GM18907 (cell line): ENCODE results near the gene LSR.

Experiments used
- ATAC-seq: cut with Tn5 transposase; IDR thresholded peaks from one replicate; pipeline ENCODE4 v1.9.1; 2021; ENCODE audit warnings: mild to moderate bottlenecking, moderate library complexity; ENCODE audit not compliant: unreplicated experiment

The LSR gene

DNA sequence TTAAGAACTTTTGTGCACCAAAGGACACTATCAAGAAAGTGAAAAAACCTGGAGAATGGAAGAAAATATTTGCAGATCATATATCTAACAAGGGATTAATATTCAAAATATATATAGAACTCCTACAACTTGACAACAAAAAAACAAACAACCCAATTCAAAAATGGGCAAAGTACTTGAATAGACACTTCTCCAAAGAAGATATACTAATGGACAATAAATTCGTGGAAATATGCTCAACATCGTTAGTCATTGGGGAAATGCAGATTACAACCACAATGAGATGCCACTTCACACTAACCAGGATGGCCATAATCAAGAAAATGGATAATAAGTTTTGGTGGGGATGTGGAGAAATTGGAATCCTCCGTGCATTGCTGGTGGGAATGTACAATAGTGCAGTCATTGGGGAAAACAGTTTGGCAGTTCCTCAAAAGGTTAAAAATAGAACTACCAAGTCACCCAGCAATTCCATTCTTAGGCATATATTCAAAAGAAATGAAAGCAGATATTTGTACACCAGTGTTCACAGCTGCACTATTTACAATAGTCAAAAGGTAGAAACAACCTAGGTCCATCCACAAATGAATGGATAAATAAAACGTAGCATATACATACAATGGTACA, 2.2 kb upstream of the LSR start:
- no peak for ATAC-seq

DNA sequence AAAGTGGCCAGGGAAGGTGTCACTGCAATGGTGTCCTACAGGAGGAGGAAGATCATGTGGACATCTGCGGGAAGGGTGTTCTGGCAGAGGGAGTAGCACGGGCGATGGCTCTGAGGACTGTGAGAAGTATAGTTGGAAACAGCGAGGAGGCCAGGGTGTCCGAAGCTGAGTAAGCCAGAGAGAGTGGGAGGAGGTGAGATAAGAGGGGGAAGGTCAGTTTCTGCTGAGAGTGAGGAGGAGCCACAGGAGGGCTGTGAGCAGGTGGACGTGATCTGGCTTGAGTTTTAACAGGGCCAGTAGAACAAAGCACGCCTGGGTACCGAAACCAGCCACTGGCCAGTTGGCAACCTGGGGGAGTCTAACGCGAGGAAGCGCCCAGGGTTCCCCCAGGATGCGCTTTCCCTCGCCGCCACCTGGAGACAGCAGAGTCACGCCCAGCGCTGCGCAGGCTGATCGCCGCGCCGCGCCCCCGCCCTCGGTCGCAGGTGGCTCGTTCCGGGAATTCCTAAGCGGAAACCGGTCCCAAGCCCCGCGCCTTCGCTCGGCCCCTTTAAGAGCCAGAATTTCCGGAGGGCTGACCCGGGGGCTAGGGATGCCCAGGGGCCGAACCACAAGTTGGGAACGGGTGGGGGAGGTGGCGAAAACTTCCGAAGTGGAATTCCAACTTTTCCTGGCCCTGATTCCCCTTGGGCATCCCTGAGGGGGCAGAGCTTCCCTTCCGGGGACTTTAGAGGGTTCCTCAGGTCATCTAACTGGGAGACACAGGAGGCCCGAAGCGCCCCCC, 1.1 kb upstream of the LSR start:
- ATAC-seq = peak; percentile 52

DNA sequence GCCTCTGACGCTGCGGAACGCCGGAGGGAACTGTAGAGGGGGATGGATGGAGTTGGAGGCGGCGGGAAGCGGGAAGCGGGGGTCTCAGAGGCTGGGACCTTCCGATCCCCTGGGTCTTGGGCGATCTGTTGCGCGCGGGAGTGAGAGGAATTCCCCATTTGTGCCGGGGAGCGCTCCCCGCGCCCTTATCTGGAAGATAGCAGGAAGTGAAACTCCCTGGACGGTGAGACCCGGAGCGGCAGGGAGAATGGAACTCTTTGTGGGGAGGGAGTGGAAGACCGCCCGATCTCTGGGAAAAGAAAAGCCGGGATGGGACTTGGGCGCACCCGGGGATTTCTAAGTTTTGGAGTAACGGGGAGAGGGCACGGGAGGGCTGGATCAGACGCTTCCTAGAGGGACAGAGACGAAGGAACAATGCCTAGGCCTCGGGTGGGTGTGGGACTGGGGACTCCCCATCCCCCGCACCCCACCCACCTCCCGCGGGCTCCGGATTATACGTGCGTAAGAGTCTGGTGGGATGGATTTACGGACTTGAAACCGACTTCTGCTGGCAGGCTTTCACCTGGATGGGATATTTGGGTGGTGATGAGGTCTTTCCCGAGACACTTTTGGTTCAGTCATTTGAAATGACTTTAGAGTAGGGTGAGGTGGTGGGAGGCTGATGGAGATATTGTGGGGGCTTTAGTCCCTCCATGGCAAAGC, 495 bp downstream of the LSR start:
- no peak for ATAC-seq

DNA sequence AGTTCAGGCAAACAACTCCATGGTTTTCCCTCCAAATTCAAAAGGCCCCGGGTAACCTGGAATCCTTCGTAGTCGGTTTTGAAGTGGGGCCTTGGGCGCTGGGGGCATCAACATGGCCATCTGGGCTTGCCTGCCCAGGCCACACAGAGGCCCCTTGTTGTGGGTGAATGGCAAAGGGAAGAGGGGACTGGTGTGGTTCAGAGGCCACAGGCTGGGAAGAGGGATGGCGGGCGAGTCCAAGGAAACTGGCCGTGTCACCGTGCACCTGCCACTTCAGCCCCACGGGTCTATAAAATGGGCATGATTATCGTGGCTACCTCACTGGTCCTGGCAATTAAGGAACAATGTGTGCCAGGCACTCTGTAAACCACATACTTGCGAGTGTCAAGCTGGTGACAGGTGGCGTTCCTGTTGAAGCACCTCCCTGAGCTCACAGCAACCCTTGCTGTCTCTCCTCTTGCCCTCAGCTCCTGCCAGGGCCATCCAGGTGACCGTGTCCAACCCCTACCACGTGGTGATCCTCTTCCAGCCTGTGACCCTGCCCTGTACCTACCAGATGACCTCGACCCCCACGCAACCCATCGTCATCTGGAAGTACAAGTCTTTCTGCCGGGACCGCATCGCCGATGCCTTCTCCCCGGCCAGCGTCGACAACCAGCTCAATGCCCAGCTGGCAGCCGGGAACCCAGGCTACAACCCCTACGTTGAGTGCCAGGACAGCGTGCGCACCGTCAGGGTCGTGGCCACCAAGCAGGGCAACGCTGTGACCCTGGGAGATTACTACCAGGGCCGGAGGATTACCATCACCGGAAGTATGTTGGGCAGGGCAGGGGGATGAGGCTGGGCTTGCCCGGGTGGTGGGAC, 1.3 kb downstream of the LSR start:
- ATAC-seq = no peak

DNA sequence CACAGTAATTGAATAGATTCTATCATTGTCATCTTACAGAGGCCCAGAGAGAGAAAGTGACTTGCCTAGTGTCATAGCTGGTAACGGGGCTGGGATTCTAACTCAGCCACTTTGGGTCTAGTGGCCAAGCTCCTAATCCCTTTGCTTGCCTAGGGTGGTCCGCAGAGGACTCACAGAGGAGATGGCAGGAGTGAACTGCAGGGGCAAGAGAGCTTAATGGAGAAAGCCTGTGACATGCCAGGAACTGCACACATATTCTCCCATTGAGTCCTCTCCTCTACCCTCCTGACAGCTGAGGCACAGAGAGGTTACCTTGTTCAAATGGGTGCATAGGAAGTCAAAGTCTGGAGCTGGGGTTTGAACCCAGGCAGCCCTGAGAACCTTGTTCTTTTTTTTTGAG, 2.7 kb downstream of the LSR start:
- ATAC-seq = no peak

DNA sequence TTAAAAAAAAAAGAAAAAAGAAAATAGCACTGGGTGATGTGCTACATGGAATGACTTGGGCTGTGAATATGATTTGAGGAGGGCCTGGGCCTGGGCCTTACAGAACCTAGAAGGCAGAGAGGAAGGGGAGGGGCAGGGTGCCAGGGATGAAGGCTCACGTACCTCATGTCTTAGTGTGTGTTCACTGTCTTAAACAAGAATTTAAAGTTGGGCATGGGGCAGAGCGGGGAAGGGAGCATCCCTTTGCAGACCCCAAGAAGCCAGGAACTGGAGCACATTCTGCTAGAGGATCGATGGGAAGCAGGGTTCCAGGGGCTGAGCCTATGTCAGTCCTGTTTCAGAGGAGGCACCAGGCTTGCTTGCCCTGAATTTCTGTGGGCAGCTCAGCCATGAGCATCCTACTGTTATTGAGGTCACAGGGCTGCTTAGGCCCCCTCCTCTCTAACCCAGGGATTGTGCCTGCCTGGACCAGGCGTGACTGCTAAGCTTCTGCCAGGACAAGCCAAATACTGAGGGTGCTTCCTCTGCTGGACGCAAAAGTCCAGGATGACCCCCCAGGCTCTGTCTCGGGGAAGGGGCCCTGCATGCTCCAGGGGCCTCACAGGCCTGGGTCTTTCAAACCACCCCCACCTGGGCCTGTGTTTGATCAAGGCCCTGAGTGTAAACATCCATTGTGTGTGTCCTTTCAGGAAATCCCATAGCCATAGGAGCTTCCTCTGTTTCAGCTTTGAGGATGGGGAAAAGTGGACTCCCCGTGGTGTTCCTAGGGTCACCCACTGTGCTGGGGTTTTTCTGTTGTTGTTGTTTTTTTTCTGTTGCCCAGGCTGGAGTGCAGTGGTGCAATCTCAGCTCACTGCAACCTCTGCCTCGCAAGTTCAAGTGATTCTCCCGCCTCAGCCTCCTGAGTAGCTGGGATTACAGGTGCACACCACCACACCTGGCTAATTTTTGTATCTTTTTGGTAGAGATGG, 4.8 kb downstream of the LSR start:
- ATAC-seq = no peak

DNA sequence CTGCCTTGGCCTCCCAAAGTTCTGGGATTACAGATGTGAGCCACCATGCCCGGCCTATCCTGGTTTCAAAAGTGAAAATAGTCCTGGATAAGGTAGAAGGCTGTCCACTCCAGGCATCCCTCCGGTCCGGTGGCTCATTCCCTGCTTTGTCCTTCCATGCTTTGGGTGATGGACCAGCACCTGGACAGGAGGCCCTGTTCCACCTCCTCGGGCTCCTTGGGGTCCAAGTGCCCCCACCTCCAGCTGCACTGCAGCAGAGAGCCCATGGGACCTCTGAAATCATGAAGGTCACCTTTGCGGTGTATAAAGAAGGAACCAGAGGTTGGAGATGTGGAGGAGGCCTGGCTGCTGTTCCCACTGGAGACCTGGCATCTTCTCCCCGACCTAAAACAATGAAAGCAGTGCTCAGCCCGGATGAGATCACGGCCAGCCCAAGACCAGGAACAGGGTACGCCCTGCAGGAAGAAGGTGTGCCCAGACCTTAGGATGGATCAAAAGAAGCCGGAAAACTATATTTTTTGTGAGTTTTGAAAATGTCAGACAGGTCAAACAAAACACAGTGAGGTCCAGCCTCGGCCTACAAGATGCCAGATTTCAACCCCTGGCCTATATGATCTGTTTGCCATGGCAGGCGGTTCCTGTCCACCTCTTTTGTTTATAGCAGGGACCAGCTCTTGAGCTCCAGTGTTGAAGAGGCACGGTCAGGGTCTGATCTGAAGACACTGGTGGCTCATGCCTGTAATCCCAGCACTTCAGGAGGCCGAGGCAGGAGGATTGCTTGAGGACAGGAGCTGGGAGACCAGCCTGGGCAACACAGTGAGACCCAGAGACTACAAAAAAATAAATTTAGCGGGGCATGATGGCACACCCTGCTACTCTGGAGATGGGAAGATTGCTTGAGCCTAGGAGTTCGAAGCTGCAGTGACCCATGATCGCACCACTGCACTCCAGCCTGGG, 5.8 kb downstream of the LSR start:
- no peak for ATAC-seq

DNA sequence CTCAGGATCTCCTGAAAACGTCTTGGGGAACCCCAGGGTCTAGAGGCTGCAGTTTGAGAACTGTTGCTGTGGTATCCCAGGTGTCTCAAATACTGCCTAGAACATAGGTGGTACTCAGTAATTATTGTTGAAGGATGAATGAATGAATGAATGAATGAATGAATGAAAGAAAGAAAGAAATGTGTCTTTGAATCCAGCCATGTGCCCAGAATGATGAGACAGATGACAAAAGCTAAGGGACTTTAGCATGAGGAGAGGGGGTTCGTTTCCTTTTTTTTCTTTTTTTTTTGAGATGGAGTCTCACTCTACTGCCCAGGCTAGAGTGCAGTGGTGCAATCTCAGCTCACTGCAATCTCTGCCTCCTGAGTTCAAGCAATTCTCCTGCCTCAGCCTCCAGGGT, 7.8 kb downstream of the LSR start:
- ATAC-seq = no peak

DNA sequence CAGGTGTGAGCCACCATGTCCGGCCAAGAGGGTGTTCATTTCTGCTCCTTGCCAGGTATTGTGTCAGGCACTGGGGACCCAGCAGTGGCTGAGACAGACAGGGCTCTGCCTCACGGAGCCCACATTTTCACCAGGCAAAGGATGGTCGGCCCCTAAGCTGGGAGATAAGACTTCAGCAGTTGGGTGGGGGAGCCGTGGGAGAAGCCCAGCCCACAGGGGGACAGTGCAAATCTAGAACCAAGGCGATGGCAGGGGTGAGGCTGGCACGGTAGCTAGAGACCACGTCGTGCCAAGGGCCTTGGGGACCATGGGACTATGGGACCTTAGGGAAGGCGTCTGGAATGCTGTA, 8.3 kb downstream of the LSR start:
- ATAC-seq = no peak

DNA sequence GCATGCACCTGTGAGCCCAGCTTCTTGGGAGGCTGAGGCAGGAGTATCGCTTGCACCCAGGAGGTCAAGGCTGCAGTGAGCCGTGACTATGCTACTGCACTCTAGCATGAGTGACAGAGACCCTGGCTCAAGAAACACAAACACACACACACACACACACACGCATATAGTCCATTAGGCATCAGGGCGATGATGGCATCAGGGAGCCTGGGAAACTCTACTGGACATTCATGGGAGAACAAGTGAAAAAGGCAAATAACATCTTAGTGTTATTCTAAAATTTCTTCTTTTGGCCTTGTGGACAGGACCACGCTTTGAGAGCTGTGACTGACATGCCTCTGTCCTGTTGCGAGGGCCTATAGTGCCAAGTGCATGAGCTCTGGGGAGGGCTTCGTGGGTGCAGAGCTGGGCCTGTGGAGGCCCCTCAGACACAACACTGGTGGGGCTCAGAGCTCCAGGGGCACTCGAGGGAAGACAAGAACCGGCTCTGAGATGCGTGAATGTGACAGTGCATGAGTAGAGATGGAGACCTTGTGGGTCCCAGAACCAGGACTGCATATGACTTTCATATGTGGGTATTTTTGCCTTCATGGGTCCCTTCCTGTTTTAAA, 12.0 kb downstream of the LSR start:
- no peak for ATAC-seq

DNA sequence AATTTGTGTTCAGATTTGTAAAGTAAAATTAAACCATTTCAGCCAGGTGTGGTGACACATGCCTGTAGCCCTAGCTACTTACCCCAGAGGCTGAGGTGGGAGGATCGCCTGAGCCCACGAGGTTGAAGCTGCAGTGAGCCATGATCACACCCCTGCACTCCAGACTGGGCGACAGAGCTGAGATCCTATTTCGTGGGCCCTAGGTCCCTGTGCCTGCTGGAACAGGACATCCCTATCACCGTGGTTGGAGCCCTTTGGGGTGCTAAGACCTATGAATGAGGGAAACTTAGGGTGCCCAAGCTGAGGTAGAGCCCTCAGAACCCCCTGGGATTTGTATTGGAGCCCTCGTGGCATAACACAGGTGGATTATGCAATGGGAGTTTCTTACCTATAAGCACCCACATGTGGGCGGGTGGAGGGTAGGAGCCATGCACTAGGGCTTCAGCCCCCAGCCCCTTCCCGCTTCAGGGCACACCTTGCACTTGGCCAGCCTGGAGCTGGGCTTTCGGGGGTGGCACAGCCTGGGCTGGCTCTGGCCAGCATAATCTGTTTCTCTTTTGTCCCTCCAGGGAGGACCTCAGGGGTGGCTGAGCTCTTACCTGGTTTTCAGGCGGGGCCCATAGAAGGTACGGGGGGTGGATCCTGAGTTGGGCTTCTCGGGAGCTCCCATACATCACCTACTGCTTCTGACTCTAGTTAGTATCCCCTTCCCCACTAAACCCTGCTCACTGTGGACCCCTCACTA, 12.7 kb downstream of the LSR start:
- ATAC-seq = no peak

DNA sequence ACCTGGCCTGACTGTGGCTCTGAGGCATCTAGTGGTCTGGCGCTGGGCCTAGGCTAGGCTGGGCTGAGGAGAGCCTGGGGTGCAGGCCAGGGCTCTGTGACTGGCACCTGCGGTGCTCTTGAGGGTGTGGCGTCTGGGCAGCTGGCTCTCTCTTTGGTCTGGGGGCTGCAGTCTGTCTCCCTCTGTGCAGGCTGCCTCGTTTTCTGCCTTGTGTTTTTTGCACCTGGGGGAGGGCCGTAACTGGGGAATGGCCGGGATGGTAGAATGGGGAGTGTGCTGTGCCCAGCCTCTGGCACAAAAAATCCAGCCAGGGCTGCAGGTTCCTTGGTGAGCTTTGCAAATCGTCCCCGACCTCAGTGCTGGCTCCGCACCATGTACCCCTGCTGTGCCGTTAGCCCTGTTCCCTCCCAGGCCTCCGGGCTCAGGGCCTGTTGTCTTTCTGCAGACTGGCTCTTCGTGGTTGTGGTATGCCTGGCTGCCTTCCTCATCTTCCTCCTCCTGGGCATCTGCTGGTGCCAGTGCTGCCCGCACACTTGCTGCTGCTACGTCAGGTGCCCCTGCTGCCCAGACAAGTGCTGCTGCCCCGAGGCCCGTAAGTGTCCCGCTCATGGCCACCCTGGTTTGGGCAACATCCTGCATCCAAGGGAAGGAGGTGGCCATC, 13.4 kb downstream of the LSR start:
- no peak for ATAC-seq

DNA sequence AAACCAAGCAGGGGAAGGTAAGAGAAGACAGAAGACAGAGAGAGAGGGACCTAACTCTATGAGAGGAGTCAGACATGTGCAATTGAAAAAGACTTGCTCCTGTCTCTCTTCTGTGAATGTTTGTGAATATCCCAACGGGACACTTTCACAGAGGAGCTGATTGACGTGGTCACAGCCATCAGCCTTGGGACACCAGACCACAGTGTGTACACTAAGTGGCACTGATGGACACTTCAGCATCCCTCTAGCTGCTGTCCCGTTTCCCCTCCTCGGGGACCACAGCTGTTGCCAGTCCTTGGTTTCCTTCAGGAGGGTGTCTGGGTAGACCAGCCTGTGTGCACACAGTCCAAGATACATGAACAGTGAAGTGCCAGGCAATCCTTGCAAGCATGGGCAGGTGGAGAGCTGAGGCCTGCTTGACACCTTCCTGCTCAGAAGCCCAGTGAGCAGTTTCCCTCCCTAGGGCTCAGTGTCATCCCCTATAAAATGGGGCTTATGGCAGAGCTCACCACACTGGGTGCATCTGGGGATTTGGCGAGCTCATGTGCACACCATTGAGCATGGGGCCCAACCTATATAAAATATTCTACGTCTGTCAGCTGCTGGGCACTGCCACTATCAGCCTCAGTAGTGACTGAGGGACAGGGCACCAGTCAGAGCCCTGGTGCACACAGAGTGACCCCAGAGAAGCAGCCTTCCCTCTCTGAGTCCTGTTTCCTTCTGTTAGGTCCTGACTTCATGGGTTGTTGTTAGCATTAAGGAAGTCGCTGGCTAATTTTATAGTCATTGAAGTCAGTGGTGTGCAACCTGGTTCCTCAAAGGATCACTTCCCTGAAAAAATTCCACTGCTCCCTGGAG, 15.7 kb downstream of the LSR start:
- no peak for ATAC-seq

DNA sequence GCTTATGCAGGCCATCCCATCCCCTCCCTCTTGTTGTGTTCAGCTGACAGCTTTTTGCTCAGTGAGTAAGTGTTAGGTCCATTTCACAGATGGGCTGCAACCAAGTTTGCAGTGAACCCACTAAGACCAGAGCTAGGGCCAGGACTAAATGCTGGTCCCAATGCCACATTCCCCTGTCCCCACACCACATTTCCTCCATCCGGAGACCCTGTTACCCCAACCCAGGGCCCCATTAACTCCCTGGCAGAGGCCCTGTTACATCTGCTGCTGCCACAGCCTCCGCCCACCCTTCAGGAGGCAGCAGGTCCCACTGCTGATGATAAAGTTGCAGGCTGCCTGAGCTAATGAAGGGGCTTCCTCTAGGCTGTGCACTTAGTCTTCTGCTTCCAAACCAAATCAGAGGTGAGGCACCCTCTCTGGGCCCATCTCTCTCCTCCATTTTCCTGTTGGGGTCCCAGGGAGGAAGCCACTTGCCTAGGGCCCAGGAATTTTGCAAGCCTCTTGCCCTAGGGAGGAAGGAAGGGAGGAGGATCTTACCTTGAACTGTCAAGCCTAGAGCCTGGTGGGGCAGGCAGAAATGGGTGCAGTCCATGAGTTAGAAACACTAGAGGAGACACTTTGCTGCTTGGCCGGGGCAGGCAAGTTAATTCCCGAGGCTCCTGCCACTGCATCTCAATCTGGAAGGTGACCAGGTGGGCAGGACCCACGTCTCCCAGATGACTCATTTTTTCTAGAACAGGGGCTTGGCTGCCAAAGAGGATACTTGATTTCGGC, 16.5 kb downstream of the LSR start:
- ATAC-seq = no peak

DNA sequence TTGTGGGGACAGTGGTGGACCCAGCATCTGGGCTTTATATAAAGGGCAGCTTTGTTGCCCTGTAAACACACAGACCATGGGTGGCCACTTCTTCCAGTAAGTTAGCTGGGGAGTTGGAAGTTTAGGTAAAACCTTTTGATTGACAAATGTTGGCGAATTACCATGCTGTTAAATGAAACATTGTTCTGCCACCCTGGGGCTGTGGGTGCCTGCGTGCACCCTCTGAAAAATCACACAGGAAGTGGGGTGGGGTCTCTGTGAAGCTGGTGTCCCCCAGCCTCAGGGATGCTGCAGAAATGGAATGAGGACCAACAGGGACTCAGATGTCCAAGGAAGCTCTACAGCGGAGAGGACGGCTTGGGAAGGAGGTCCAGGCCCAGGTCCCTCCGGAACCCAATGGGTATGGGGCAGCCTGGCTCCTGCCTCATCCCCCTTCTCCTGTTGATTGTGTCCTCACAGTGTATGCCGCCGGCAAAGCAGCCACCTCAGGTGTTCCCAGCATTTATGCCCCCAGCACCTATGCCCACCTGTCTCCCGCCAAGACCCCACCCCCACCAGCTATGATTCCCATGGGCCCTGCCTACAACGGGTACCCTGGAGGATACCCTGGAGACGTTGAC, 17.2 kb downstream of the LSR start:
- ATAC-seq = no peak
